Measurements from ENCODE around the gene TAOK2.
A peak's percentile ranks its signal among the peaks of the same experiment; 100 is the strongest.

DNA sequence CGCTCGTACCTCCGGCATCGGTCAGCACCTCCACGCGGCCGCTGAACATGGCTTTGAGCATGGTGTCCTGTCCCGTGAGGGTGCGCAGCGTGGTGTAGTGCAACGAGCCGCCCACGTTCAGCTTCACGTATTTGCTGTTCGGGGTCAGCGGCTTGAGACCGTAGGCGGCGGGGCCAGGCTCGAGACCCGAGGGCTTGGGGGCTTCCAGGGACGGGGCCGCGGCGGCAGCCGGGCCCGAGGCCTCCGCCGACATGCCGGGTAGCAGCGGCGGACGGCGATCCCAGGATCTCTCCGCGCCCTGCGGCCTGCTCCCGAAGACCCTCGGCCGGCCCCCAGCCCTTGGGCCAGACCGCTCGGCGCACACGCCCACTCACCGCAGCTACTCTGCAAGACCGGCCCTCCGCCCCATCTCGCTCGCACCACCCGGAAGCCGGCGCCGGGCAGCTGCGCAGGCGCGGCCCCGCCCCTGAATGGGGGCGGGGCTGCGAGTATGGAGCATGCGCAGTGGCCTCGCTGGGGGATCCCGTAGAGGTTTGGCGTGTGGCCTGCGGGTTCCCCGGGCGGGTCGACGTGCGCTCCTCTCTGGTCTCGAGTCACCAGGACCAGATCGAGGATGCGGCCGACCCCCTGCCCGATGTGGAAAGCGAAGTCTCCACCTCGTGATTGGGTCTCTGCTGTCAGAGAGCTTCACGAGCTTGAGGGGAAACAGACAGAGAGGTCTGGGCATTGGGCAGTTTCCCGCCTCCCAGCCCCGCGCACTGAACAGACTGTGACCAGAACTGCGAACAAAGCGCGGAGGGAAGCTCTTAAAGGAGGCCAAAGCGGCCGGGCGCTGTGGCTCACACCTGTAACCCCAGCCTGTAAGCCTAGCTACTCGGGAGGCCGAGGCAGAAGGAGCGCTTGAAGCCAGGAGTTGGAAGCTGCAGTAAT is 47.6 kb upstream of the TAOK2 start, which contains the start of gene KCTD13:
- TF ChIP-seq, protein P1, sequence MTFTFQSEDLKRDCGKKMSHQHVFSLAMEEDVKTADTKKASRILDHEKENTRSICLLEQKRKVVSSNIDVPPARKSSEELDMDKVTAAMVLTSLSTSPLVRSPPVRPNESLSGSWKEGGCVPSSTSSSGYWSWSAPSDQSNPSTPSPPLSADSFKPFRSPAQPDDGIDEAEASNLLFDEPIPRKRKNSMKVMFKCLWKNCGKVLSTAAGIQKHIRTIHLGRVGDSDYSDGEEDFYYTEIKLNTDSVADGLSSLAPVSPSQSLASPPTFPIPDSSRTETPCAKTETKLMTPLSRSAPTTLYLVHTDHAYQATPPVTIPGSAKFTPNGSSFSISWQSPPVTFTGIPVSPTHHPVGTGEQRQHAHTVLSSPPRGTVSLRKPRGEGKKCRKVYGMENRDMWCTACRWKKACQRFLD (tag by site-specific recombination; IDR thresholded peaks at IDR 0.05): no peak
- TF ChIP-seq MEIS1 (CRISPR knock-in tag; IDR thresholded peaks at IDR 0.05; ENCODE audit: borderline replicate concordance): no peak
- no peak for TF ChIP-seq ZNF837 (tag by site-specific recombination; IDR thresholded peaks at IDR 0.05)
- no peak for TF ChIP-seq ZNF747 (tag by site-specific recombination; IDR thresholded peaks at IDR 0.05)
- peak; percentile 90 for TF ChIP-seq ZNF335 (tag by site-specific recombination; conservative IDR thresholded peaks at IDR 0.05)
- TF ChIP-seq, protein P2, sequence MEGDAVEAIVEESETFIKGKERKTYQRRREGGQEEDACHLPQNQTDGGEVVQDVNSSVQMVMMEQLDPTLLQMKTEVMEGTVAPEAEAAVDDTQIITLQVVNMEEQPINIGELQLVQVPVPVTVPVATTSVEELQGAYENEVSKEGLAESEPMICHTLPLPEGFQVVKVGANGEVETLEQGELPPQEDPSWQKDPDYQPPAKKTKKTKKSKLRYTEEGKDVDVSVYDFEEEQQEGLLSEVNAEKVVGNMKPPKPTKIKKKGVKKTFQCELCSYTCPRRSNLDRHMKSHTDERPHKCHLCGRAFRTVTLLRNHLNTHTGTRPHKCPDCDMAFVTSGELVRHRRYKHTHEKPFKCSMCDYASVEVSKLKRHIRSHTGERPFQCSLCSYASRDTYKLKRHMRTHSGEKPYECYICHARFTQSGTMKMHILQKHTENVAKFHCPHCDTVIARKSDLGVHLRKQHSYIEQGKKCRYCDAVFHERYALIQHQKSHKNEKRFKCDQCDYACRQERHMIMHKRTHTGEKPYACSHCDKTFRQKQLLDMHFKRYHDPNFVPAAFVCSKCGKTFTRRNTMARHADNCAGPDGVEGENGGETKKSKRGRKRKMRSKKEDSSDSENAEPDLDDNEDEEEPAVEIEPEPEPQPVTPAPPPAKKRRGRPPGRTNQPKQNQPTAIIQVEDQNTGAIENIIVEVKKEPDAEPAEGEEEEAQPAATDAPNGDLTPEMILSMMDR (tag by site-specific recombination; IDR thresholded peaks at IDR 0.05): no peak; the same call in none of the 2 replicates
- TF ChIP-seq, protein P3, sequence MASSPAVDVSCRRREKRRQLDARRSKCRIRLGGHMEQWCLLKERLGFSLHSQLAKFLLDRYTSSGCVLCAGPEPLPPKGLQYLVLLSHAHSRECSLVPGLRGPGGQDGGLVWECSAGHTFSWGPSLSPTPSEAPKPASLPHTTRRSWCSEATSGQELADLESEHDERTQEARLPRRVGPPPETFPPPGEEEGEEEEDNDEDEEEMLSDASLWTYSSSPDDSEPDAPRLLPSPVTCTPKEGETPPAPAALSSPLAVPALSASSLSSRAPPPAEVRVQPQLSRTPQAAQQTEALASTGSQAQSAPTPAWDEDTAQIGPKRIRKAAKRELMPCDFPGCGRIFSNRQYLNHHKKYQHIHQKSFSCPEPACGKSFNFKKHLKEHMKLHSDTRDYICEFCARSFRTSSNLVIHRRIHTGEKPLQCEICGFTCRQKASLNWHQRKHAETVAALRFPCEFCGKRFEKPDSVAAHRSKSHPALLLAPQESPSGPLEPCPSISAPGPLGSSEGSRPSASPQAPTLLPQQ (tag by site-specific recombination; IDR thresholded peaks at IDR 0.05): peak; percentile 79
- no peak; the same call in 1 of the 2 replicates for TF ChIP-seq GLI2 (tag by site-specific recombination; IDR thresholded peaks at IDR 0.05; ENCODE audit: borderline replicate concordance, low read depth)

All from HEK293 (cell line).